ENCODE measurements around the gene LDLRAD4. TPM values are rescaled to one million over a fixed set of nuclear protein-coding genes. Genes with fewer than 3 reads are reported as not detected.

LDLRAD4 gene
- total and polyA plus RNA-seq, 9 of the 15 experiments (the other 6 are each of a cell fraction or from before 2014, with no cell fraction given) = 0.01 TPM; not detected in 8

GRCh38 chr18:13362607-13363006, 144.0 kb downstream of the LDLRAD4 start:
- no peak overlapping the region for H3K4me3 ChIP-seq
- H3K79me2 ChIP-seq (ENCODE audit: control insufficient read depth, insufficient read depth, low read length) = no peaks in the 10 kb centered on the region
- no peak overlapping the region for H3K4me2 ChIP-seq (ENCODE audit: insufficient read depth, low read length)
- intact Hi-C loops (cut with micrococcal nuclease) (no loop called here), in situ Hi-C loops (cut with MboI) (no loop called here)
- 0% methylated on average over 2 of the region's 2 CpGs for WGBS (ENCODE audit: insufficient coverage, low coverage, missing lambda C conversion rate)
- POLR2A ChIA-PET = interaction anchor here (0.9 kb wide), 1 partner anchor 13 kb away, joined by 3 read pairs; no protein-coding TSS in a partner anchor
- FAIRE-seq (no peak), ATAC-seq (no peak), DNase-seq (ENCODE audit: extremely low read depth in 1 of 4, low spot score in 3 of 4) (no peak)
- H2AFZ ChIP-seq (ENCODE audit: low read depth, low read length) = no peak overlapping the region
- no peaks in the 10 kb centered on the region for H3K36me3 ChIP-seq (ENCODE audit: control insufficient read depth, insufficient read depth, low read length)
- H3K9me1 ChIP-seq (ENCODE audit: control insufficient read depth, insufficient read depth, low read length) = no peaks in the 10 kb centered on the region
- H3K9me3 ChIP-seq (replicated peaks; ENCODE audit: control insufficient read depth, insufficient read depth, low read depth, low read length) = no peaks in the 10 kb centered on the region
- CTCF ChIA-PET (ENCODE audit: low intra/inter-chr PET ratio) = no interaction called here
- no peak overlapping the region for H3K9ac ChIP-seq (ENCODE audit: insufficient read depth in 1 of 2, low read depth in 2 of 2, low read length in 2 of 2)
- TF ChIP-seq ZBTB33 (CRISPR knock-in tag; IDR thresholded peaks at IDR 0.05) (no peak), ZNF224 (CRISPR knock-in tag; IDR thresholded peaks at IDR 0.05) (no peak), NRF1 (conservative IDR thresholded peaks at IDR 0.05 in 1 of 2, IDR thresholded peaks at IDR 0.05 in 1 of 2) (no peak), CHD2 (IDR thresholded peaks at IDR 0.05; ENCODE audit: low read depth, low read length) (no peak)
- BruUV-seq (replicated peaks) = no TSS peak
- H3K4me1 ChIP-seq (replicated peaks in 1 of 2; ENCODE audit: control insufficient read depth in 2 of 2, insufficient read depth in 2 of 2, low read length in 2 of 2) = no peaks in the 10 kb centered on the region
- peaks cover 13 to 23% of the 10 kb centered on the region in 2 experiments; a peak in 3 of 5 replicates for H3K27me3 ChIP-seq (ENCODE audit: control insufficient read depth in 2 of 2, insufficient read depth in 2 of 2, low read length in 2 of 2)
- H3K27ac ChIP-seq (ENCODE audit: extremely low read depth, low read depth, low read length) = no peak overlapping the region
- H4K20me1 ChIP-seq (replicated peaks; ENCODE audit: control insufficient read depth, insufficient read depth, low read length) = no peaks in the 10 kb centered on the region

Measured in K562 (cell line).